GM23338 (cell line): ENCODE results near the gene FSD1. TPM values are rescaled to one million over a fixed set of nuclear protein-coding genes. Genes with fewer than 3 reads are reported as not detected.

Source experiments
- ATAC-seq: fragments of 200-7000 bp; cut with Tn5 transposase; 3 replicates; pipeline ENCODE4 v1.9.1; 2020
- DNase-seq: peaks from one replicate; pipeline ENCODE4 v3.0.0-alpha.2; 2015; ENCODE audit warnings: low spot score
- H2AFZ ChIP-seq: fragments of 200-600 bp; sonication (generic); 2 replicates; pipeline ENCODE4 v1.8.0; 2016; ENCODE audit warnings: antibody characterized with exemption, mild to moderate bottlenecking, moderate library complexity
- H3F3A ChIP-seq: fragments of 200-600 bp; sonication (generic); replicated peaks from 2 replicates; pipeline ENCODE4 v1.8.0; 2017; ENCODE audit warnings: antibody characterized with exemption, mixed run types, low read depth
- H3K27ac ChIP-seq: fragments of 200-600 bp; sonication (generic); 2 replicates; pipeline ENCODE4 v1.6.1; 2016; ENCODE audit warnings: low read depth
- H3K27me3 ChIP-seq: fragments of 200-600 bp; sonication (generic); 2 replicates; pipeline ENCODE4 v1.8.0; 2016; ENCODE audit warnings: mild to moderate bottlenecking, mixed run types, moderate library complexity; ENCODE audit not compliant: insufficient read depth
- H3K36me3 ChIP-seq: fragments of 200-600 bp; sonication (generic); 2 replicates; pipeline ENCODE4 v1.8.0; 2016; ENCODE audit warnings: mild to moderate bottlenecking; ENCODE audit not compliant: insufficient read depth
- H3K4me1 ChIP-seq: fragments of 200-600 bp; sonication (generic); 2 replicates; pipeline ENCODE4 v1.8.0; 2016; ENCODE audit warnings: mild to moderate bottlenecking, moderate library complexity; ENCODE audit not compliant: insufficient read depth
- H3K4me2 ChIP-seq: fragments of 200-600 bp; sonication (generic); 2 replicates; pipeline ENCODE4 v1.7.1; 2017; ENCODE audit warnings: mixed run types
- H3K4me3 ChIP-seq: fragments of 200-600 bp; sonication (generic); 2 replicates; pipeline ENCODE4 v1.6.1; 2016; ENCODE audit warnings: mixed run types
- H3K79me2 ChIP-seq: fragments of 200-600 bp; sonication (generic); replicated peaks from 2 replicates; pipeline ENCODE4 v1.8.0; 2017; ENCODE audit warnings: mild to moderate bottlenecking; ENCODE audit not compliant: insufficient read depth
- H3K9me2 ChIP-seq: fragments of 200-600 bp; sonication (generic); 2 replicates; pipeline ENCODE4 v1.8.0; 2017; ENCODE audit not compliant: insufficient read depth
- H4K20me1 ChIP-seq: fragments of 200-600 bp; sonication (generic); replicated peaks from 2 replicates; pipeline ENCODE4 v1.8.0; 2017; ENCODE audit warnings: mild to moderate bottlenecking; ENCODE audit not compliant: insufficient read depth
- H3K27ac Mint-ChIP-seq: 2 replicates; pipeline ENCODE4 v1.8.0; 2020; ENCODE audit warnings: inconsistent platforms, mild to moderate bottlenecking, moderate library complexity, mixed read lengths
- H3K27me3 Mint-ChIP-seq: 3 replicates; pipeline ENCODE4 v1.8.0; 2022; ENCODE audit warnings: low read depth, mild to moderate bottlenecking, moderate library complexity, mixed read lengths, inconsistent platforms; ENCODE audit not compliant: insufficient read depth, poor library complexity
- H3K36me3 Mint-ChIP-seq: 3 replicates; pipeline ENCODE4 v1.8.0; 2021; ENCODE audit warnings: low read depth, mild to moderate bottlenecking, inconsistent platforms, moderate library complexity, mixed read lengths
- H3K4me1 Mint-ChIP-seq: 3 replicates; pipeline ENCODE4 v1.8.0; 2020; ENCODE audit warnings: mild to moderate bottlenecking, inconsistent platforms, mixed read lengths
- H3K4me3 Mint-ChIP-seq: 3 replicates; pipeline ENCODE4 v1.8.0; 2021; ENCODE audit warnings: moderate library complexity, mild to moderate bottlenecking, inconsistent platforms, mixed read lengths
- H3K9me3 Mint-ChIP-seq: 3 replicates; pipeline ENCODE4 v1.8.0; 2020; ENCODE audit warnings: moderate library complexity, mild to moderate bottlenecking, inconsistent platforms, mixed read lengths
- EZH2 ChIP-seq: fragments of 200-600 bp; sonication (generic); IDR thresholded peaks from one replicate; pipeline ENCODE4 v1.8.0; 2017; ENCODE audit warnings: antibody characterized with exemption, mild to moderate bottlenecking, low read depth; ENCODE audit not compliant: unreplicated experiment
- EZH2phosphoT487 ChIP-seq: fragments of 200-600 bp; sonication (generic); IDR thresholded peaks from one replicate; pipeline ENCODE4 v1.8.1; 2018; ENCODE audit warnings: antibody characterized with exemption; ENCODE audit not compliant: unreplicated experiment
- JUNB ChIP-seq: IDR thresholded peaks from one replicate; pipeline ENCODE4 v1.6.1; 2016; ENCODE audit warnings: antibody characterized with exemption; ENCODE audit not compliant: unreplicated experiment
- NANOG ChIP-seq: IDR thresholded peaks from 2 replicates; pipeline ENCODE4 v1.6.1; 2016; ENCODE audit warnings: antibody characterized with exemption, borderline replicate concordance
- STAT1 ChIP-seq: IDR thresholded peaks from one replicate; pipeline ENCODE4 v1.6.1; 2016; ENCODE audit warnings: antibody characterized with exemption; ENCODE audit not compliant: unreplicated experiment
- polyA plus RNA-seq: library from polyadenylated mRNA; unstranded; fragments of >200 nt; fragmentation: Nextera tagmentation; extraction: Ambion mirVana; gene quantifications from 2 replicates; pipeline ENCODE4 v1.2.1, GENCODE V29; 2016
- total RNA-seq: library from RNA; depleted of rRNA; stranded (reverse); fragments of >200 nt; shearing (Covaris generic); gene quantifications from 2 replicates; pipeline ENCODE4 v1.2.3, GENCODE V29; 2014; rRNA removed
- TF ChIP-seq, protein P1 (sequence below): IDR thresholded peaks from 2 replicates; pipeline ENCODE4 v1.6.1; 2016; ENCODE audit warnings: antibody characterized with exemption

The FSD1 gene
- total and polyA plus RNA-seq, 2 experiments from 2014 or later: 50.7 to 82.9 TPM

DNA sequence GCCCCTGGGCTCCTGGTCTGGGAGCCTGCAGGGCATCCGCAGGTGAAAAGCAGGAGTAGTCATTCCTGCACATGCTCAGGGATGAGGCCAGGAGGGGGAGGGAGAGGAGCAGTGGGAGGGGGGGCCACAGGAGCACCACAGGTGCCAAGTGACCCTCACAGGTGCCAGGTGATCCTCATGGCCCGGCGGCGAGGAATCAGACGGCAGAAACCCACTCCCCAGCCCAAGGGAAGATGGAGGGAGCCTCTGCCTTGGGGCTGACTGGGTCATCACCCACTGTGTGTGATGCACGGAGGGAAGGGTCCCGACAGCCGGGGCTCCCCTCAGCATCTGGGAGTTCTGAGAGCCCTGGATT is 68.6 kb downstream of the FSD1 start:
- Mint-ChIP-seq H3K27me3 (peaks cover 27% of the 10 kb centered on the region), H3K27ac (no peak overlapping the region), H3K36me3 (no peaks in the 10 kb centered on the region), H3K4me1 (peaks cover 49% of the 10 kb centered on the region), H3K4me3 (no peak overlapping the region), H3K9me3 (no peaks in the 10 kb centered on the region)
- Histone ChIP-seq H3K4me2 (no peak overlapping the region), H3K27me3 (no peaks in the 10 kb centered on the region), H3K27ac (no peak overlapping the region; the same call in 1 of the 2 replicates), H4K20me1 (peaks cover 22% of the 10 kb centered on the region; the same call in 1 of the 2 replicates), H3K79me2 (peaks cover 61% of the 10 kb centered on the region), H3K4me1 (peaks cover 39% of the 10 kb centered on the region), H3K4me3 (no peak overlapping the region), H2AFZ (no peak overlapping the region), H3K36me3 (no peaks in the 10 kb centered on the region), H3K9me2 (no peaks in the 10 kb centered on the region), H3F3A (0 out of 2 replicates have a peak, but pooled peaks cover 16% of the 10 kb centered on the region)
- TF ChIP-seq, protein P1, sequence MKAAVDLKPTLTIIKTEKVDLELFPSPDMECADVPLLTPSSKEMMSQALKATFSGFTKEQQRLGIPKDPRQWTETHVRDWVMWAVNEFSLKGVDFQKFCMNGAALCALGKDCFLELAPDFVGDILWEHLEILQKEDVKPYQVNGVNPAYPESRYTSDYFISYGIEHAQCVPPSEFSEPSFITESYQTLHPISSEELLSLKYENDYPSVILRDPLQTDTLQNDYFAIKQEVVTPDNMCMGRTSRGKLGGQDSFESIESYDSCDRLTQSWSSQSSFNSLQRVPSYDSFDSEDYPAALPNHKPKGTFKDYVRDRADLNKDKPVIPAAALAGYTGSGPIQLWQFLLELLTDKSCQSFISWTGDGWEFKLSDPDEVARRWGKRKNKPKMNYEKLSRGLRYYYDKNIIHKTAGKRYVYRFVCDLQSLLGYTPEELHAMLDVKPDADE: no peak
- no peak for TF ChIP-seq EZH2phosphoT487
- no peak for TF ChIP-seq NANOG
- no peak for TF ChIP-seq EZH2
- TF ChIP-seq JUNB: no peak
- no peak for TF ChIP-seq STAT1
- ATAC-seq (no peak), DNase-seq (no peak)

Other genes with a start within 250 kb of the FSD1 start
- gene ZBTB7A, start 237.7 kb upstream of the FSD1 start, total RNA-seq: 28.5 and 35.0 TPM in 2 replicates
- 9.5 and 11.1 TPM in 2 replicates for gene ZBTB7A, start 237.7 kb upstream of the FSD1 start, polyA plus RNA-seq
- 140 and 151 TPM in 2 replicates for gene MAP2K2, start 180.5 kb upstream of the FSD1 start, total RNA-seq
- 99.7 and 108 TPM in 2 replicates for gene MAP2K2, start 180.5 kb upstream of the FSD1 start, polyA plus RNA-seq
- not detected in 2 replicates for gene CREB3L3, start 151.0 kb upstream of the FSD1 start, total RNA-seq
- gene CREB3L3, start 151.0 kb upstream of the FSD1 start, polyA plus RNA-seq: 0.26 and 0.42 TPM in 2 replicates
- 15.8 and 26.7 TPM in 2 replicates for gene SIRT6, start 122.0 kb upstream of the FSD1 start, total RNA-seq
- 18.9 and 19.3 TPM in 2 replicates for gene SIRT6, start 122.0 kb upstream of the FSD1 start, polyA plus RNA-seq
- 13.4 and 18.0 TPM in 2 replicates for gene ANKRD24, start 121.9 kb upstream of the FSD1 start, total RNA-seq
- 3.7 and 4.5 TPM in 2 replicates for gene ANKRD24, start 121.9 kb upstream of the FSD1 start, polyA plus RNA-seq
- 0.52 TPM in 1 of 2 replicates, not detected in the other for gene EBI3, start 75.1 kb upstream of the FSD1 start, total RNA-seq
- gene EBI3, start 75.1 kb upstream of the FSD1 start, polyA plus RNA-seq: 1.4 and 1.6 TPM in 2 replicates
- gene YJU2, start 57.5 kb upstream of the FSD1 start, total RNA-seq: 27.3 and 33.4 TPM in 2 replicates
- 27.6 and 28.8 TPM in 2 replicates for gene YJU2, start 57.5 kb upstream of the FSD1 start, polyA plus RNA-seq
- 1.8 and 7.5 TPM in 2 replicates for gene SHD, start 25.3 kb upstream of the FSD1 start, total RNA-seq
- 6.4 and 8.0 TPM in 2 replicates for gene SHD, start 25.3 kb upstream of the FSD1 start, polyA plus RNA-seq
- 0.76 and 0.93 TPM in 2 replicates for gene TMIGD2, start 2.2 kb upstream of the FSD1 start, total RNA-seq
- 0.24 and 0.79 TPM in 2 replicates for gene TMIGD2, start 2.2 kb upstream of the FSD1 start, polyA plus RNA-seq
- gene STAP2, start 34.2 kb downstream of the FSD1 start, total RNA-seq: 9.2 and 15.1 TPM in 2 replicates
- 20.7 and 21.7 TPM in 2 replicates for gene STAP2, start 34.2 kb downstream of the FSD1 start, polyA plus RNA-seq
- gene MPND, start 39.0 kb downstream of the FSD1 start, total RNA-seq: 9.1 and 15.6 TPM in 2 replicates
- 11.8 and 22.5 TPM in 2 replicates for gene MPND, start 39.0 kb downstream of the FSD1 start, polyA plus RNA-seq
- gene SH3GL1, start 95.9 kb downstream of the FSD1 start, total RNA-seq: 85.8 and 89.5 TPM in 2 replicates
- 73.1 and 75.6 TPM in 2 replicates for gene SH3GL1, start 95.9 kb downstream of the FSD1 start, polyA plus RNA-seq
- gene CHAF1A, start 98.0 kb downstream of the FSD1 start, total RNA-seq: 84.1 and 113 TPM in 2 replicates
- 109 and 125 TPM in 2 replicates for gene CHAF1A, start 98.0 kb downstream of the FSD1 start, polyA plus RNA-seq
- gene UBXN6, start 153.2 kb downstream of the FSD1 start, total RNA-seq: 21.6 TPM in 2 replicates
- gene UBXN6, start 153.2 kb downstream of the FSD1 start, polyA plus RNA-seq: 19.1 and 20.4 TPM in 2 replicates
- gene HDGFL2, start 167.7 kb downstream of the FSD1 start, total RNA-seq: 94.6 and 113 TPM in 2 replicates
- gene HDGFL2, start 167.7 kb downstream of the FSD1 start, polyA plus RNA-seq: 64.8 and 72.4 TPM in 2 replicates
- gene PLIN4, start 213.9 kb downstream of the FSD1 start, total RNA-seq: 0.59 and 0.70 TPM in 2 replicates
- gene PLIN4, start 213.9 kb downstream of the FSD1 start, polyA plus RNA-seq: 0.19 and 0.21 TPM in 2 replicates
- 0.47 and 3.5 TPM in 2 replicates for gene PLIN5, start 230.6 kb downstream of the FSD1 start, total RNA-seq
- gene PLIN5, start 230.6 kb downstream of the FSD1 start, polyA plus RNA-seq: 1.5 and 1.9 TPM in 2 replicates
- 0.45 and 0.54 TPM in 2 replicates for gene LRG1, start 235.4 kb downstream of the FSD1 start, total RNA-seq
- 0.21 and 0.43 TPM in 2 replicates for gene LRG1, start 235.4 kb downstream of the FSD1 start, polyA plus RNA-seq